HG03039 (cell line): ENCODE results near the gene DDX52.
A peak's percentile ranks its signal among the peaks of the same experiment; 100 is the strongest.
"Not testable (repeated sequence)": the region's sequence is repeated elsewhere in the genome, so short reads cannot be mapped to it uniquely, and the experiment has no call there.

Experiments used
- ATAC-seq: cut with Tn5 transposase; IDR thresholded peaks from one replicate; pipeline ENCODE4 v1.9.1; 2021; ENCODE audit warnings: mild to moderate bottlenecking, moderate library complexity; ENCODE audit not compliant: unreplicated experiment

Gene DDX52, protein sequence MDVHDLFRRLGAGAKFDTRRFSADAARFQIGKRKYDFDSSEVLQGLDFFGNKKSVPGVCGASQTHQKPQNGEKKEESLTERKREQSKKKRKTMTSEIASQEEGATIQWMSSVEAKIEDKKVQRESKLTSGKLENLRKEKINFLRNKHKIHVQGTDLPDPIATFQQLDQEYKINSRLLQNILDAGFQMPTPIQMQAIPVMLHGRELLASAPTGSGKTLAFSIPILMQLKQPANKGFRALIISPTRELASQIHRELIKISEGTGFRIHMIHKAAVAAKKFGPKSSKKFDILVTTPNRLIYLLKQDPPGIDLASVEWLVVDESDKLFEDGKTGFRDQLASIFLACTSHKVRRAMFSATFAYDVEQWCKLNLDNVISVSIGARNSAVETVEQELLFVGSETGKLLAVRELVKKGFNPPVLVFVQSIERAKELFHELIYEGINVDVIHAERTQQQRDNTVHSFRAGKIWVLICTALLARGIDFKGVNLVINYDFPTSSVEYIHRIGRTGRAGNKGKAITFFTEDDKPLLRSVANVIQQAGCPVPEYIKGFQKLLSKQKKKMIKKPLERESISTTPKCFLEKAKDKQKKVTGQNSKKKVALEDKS

DNA sequence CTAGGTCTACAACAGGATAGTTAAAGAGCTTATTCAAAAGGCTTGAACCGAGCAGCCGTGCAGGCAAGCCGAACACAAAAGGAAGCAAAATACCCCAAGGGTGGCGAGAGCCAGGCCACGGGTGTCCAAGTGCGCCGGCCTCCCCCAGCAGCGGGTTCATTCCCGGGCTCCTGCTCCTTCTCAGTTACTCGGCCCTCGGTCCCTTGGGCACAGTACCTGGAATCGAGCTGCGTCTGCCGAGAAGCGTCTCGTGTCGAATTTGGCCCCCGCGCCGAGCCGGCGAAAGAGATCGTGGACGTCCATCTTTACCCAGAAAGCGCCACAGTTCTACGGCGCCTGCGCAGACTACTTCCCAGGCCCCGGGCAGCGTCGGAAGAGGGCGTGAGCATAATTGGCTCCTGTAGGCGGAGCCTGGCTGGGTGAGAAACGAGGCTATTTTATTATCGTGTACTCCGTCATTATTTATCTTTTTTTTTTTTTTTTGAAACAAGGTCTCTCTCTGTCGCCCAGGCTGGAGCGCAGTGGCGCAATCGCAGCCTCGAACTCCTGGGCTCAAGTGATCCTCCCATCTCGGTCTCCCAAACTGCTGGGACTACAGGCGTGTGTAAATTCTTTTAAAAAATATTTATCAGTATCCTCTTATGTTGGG lies at the start of gene DDX52:
Gene DDX52, minus strand, starts transcription at position 329 of the 649 bp plus-strand sequence. Its CDS starts 26 bp downstream, at position 303.
- ATAC-seq = peak; percentile 82

DNA sequence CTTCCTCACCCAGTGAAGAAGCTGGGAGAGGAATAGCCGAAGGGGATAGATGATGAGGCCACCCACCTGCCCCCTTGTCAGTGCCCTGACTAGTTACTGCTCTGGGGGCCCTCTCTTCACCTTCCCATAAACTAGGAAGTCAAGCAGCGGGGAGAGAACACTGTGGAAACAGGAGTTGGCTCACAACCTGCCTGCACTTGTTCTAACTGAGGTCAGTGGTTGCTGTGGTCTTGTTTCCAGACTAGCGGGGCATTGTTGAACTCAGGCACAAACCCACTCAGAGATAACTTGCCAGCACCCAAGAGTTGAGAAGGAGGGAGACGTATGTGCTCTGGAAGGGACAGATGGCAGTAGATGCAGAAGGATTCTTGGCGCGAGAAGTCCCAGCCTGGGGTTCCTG lies 48.6 kb upstream of the DDX52 start:
- ATAC-seq = no peak

DNA sequence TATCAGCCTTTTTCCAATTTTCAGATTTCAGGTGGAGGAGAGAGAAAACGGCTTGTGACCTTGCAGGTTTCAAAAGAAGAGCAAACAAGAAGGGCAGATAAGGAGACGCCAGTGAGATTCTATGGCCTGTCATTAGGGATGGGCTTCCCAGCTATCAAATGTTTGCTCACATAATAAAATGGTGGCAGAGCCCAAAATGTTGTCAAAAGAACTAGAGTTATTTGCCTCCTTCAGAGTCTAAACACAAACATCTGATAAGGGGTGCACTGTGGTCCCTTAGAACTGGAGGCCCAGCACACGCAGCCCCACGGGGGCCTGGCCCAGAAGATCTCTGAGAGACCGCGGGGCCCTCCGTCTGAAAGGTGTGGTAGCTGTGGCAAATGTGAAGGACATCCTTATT lies 46.1 kb upstream of the DDX52 start:
- no peak for ATAC-seq

DNA sequence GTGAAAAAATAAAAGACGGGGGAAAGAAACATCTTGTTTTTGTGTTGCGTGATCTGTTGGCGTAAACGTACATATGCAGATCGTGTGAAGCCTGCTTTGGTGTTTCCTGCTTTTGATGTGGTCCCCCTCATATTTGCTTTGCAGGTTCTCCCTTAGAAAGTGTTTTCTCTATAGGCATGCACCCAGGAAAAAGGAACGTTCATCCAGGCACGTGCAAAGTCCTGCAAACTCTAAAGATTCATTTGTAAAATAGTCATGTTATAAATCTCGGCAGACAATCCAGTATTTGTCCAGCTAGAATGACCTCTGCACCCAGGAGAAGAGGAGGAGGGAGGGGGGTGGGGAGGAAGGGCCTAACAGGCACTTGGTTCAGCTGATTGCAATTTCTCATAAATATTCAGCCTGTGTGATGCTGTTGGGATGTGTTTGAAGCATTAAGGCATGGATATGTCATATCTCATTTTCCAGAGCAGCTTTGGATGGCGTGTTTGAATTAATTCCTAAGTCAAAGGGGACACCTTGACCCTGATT lies 40.3 kb upstream of the DDX52 start:
- ATAC-seq = no peak

DNA sequence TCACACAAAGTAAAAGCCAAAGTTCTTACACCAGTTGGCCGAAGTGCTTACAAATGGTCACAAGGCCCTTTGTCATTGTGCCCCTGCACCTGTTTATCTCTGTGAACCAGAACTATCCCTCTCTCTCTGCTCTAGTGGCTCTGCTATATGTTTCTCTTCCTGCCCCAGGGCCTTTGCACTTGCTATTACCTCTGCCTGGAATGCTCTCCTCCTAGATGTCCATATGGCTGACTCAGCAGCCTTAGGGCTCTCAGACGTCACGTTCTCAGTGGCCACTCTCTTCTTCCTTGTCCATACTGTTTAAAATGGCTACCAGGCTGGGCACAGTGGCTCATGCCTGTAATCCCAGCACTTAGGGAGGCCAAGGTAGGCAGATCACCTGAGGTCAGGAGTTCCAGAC lies 38.8 kb upstream of the DDX52 start:
- ATAC-seq = no peak

DNA sequence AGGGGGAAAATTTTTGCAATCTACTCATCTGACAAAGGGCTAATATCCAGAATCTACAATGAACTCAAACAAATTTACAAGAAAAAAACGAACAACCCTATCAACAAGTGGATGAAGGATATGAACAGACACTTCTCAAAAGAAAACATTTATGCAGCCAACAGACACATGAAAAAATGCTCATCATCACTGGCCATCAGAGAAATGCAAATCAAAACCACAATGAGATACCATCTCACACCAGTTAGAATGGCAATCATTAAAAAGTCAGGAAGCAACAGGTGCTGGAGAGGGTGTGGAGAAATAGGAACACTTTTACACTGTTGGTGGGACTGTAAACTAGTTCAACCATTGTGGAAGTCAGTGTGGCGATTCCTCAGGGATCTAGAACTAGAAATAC lies 36.7 kb upstream of the DDX52 start:
- not testable (repeated sequence) for ATAC-seq

DNA sequence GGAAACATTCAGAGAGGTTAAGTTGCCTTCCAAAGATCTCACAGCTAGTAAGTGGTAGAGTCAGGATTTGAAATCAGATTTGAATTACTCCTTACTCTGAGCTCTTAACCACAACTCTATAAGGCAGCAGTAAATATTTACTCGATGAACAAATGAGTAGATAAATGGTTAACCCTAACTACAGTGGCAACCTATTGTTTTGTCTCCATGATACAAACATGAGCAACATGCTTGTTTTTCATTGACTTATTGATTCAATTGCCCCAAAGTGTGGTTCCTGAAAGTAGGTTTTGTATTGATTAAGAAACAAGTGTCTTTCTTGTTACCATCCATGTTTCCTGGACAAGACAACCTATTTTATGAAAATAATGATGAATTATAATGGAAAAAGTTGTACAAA lies 34.8 kb upstream of the DDX52 start:
- ATAC-seq = no peak

DNA sequence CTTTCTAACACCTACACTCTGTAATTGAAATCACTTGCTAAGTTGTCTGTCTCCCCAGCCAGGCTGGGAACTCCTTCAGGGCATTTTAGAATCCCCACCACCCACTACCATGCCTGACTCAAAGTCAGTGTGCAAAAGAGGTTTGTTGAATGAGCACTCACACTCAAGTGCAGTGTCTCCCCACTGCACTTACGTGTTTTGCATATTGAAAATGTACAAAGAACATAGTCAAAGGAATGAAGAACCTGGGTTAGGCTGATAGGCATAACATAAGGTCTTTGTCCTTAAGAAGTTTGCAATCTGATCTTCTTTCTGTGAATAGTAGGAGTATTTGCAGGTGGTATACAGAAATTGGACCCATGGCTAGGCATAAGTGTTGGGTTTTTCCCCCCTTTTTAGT lies 33.8 kb upstream of the DDX52 start:
- ATAC-seq = no peak

DNA sequence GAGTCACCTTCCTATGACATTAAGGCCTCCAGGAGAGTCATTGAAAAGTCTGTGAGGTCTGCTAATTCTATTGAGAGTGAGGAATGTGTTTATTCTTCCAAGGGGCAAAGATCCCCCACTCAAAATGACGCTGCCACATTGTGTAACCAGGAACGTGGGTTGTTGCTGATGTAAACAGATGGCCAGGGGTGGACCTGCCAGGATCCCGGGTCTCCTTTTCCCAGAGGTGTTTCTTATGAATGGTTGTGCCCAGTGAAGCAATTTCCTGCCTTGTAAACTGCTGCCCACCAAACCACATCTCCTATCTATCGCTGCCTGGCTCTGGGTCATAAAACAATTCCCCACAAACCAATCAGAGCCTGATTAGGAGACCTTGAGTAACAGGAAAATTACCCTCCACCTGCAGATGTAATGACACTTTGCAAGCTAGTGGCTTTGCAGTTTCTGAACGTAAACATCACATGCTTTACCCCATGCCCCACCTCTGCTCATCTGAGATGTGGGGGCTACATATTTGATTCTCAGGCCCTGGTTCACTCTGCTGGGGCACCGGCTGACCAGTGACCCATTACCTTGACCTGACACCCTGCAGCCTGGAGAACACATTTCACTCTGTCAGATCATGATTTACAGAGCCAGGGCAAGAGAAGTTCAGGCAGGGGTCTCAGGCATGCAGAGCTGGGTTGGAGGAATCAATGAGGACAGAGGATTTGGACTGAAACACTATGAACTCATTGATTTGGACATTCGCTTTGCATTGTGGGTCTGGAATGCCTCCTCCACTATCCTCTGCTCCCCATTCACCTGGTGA lies 33.1 kb upstream of the DDX52 start:
- ATAC-seq = no peak

DNA sequence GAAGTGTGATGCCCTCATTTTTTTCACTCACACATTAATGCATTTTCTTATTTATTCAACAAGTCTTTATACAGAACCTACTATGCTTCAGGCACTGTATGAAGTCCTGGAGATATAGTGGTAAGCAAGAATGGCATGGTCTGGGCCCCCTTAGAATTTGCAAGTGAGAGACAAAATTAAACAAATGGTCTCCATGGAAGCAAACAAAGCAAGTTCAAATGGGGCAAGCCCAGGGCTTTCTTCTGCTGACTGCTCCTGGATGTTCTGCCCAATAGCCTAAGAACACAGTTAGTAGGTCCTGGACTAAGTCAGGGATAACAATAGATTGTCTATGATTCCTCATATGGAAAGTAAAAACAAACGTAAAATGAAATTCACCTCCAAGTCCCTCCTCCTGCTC lies 31.3 kb upstream of the DDX52 start:
- ATAC-seq = no peak

DNA sequence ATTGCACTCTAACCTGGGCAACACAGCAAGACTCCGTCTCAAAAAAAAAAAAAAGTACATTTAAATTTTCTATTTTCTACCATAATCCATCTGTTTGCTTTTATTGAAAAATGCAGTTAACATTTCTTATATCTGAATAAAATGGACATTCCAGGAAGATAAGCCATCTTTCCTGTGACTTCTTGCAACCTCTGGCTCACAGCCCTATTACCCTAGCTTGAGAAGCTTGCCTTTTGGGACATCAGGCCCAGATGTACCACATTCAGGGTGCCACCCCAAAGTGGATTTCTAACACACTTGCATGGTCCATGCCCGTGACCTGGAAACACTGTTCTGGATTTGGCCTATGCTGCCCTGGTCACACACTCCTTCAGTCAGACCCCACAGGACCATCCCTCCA lies 30.1 kb upstream of the DDX52 start:
- ATAC-seq = no peak

DNA sequence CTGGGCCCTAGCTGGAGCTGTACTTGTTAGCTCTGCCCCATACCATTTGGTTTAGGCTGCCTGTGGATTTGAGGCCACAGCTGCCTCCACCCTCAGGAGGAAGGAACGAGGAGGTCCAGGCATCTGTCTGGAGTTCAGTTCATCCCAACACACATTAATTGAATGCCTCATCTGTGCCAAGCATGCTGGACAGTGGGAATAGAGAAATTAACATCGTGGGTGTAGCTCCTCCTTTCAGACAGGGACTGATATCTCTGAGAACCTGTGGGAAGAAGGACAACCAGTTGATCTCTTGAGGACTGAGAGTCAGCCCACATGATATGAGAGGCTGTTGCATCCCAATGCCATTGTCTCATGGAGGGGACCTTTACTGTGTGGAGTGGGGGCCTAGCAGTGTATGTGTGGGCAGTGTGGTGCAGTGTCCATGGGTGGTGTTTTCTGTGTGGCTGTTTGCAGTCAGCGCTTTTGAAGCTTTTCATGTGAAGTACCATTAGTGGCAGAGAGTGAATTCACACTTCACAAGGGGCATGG lies 29.4 kb upstream of the DDX52 start:
- no peak for ATAC-seq

DNA sequence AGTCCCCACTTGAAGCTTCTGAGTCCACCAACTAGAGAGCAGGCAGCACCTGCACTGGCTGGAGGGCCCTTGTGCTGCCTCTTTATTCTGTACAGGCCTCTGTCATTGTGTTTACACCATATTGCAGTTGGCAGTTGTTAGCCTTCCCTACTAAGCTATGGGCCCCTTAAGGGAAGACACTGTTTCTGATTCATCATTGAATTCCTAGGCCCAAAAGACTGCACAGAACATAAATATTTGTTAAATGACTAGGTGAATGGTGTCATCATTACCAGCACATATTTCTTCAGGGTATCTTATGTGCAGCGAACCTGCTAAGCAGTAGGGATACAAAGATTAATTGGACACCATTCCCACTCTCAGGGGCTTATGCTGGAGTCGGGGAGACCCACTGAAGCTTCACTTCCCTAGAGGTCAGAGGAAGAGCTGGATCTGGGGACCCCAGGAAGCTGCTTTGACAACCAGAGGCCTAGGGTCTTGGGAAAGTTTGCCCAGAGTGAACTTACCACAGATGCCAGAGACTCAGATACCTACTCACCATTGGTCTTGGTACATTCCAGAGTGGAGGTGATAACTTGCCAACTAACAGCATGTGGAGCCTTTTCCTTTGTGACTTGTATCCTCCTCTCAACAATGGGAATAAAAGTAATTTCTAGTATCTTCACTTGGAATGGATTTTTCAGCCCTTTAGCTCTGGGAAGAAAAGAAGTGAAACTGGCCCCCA lies 28.7 kb upstream of the DDX52 start:
- no peak for ATAC-seq

DNA sequence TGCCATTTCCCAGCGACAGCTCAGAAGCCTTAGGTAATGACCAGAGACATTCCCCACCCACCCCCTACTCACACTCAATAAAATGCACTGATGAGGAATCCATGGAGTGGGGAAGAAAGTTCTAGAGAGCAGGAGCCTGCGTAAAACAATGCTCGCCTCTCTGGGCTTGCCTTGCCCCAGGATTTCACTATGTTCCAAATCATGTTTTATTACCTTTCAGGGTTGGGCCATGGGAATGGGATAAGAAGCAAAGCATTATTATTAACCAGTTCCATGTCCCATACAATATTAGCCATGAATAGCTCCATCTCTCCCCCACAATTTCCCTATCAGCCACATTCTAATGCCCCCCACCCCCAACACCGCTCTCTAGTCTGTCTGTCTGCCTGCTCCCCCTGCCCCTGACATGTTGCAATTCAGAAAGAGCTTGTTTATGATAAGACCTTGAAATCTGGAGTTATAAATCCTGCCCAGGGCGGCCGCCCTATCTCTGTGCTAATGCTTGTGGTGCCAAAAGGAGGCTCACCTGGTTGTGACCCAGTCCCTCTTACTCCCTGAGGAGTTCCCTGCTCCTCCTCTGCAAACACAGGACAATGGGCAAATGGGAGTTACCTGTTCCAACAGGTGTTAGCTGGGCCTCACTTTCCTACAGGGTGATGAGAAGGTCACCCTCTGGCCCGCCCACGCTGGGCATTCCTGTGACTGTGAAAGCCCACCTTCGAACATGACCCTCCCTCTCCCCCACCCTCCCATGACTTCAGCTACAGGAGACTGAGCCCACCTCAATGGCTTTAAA lies 28.0 kb upstream of the DDX52 start:
- no peak for ATAC-seq

DNA sequence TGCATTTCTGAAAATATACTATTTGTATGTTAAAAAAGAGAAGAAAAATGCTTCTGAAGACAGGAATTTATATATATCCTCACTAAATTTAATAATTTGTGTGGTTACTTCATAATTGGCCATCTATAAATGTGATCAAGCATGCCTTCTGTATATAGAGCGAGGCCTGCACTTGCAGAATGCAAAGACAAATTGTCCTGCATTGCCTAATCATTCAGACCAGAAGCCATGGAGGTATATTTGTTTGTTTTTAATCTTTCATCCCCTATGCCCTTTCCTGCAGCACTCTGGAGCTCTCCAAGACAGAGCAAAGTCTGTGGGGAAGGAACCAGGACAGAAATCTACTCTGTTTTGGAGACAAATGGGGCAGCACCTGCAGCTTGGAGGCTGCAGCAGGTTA lies 23.8 kb upstream of the DDX52 start:
- ATAC-seq = no peak

DNA sequence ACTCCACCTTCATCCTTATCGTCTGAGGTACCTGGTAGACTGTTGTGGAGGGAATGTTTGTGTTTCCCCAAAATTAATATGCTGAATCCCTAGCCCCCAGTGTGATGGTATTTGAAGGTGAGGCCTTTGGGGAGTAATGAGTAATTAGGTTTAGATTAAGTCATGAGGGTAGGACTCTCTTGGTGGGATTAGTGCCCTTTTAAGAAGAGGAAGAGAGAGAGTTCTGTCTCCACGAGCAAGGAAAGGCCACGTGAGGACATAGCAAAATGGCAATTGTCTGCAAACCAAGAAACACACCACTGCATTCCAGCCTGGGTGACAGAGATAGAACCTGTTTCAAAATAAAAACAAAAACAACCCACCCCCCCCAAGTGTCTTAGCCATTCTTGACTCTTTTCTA lies 21.0 kb upstream of the DDX52 start:
- no peak for ATAC-seq

DNA sequence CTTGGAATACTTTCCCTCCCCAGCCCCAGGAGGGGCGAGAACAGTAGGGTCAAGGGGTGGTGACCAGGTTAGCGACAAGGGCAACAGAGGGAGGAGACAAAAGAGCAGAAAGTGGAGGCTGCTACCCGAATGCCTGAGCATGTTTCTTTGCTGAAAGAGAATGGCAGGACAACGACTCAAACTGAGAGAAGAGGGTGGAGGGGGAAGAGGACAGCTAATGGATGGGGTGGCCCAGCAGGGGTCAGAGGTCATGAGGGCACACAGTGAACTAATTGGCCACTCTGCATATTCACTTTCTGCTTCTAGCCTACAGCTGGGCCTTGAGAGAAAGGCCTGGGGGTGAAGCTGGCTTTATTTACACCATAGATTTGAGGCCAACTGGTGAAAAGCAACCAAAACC lies 19.1 kb upstream of the DDX52 start:
- no peak for ATAC-seq

DNA sequence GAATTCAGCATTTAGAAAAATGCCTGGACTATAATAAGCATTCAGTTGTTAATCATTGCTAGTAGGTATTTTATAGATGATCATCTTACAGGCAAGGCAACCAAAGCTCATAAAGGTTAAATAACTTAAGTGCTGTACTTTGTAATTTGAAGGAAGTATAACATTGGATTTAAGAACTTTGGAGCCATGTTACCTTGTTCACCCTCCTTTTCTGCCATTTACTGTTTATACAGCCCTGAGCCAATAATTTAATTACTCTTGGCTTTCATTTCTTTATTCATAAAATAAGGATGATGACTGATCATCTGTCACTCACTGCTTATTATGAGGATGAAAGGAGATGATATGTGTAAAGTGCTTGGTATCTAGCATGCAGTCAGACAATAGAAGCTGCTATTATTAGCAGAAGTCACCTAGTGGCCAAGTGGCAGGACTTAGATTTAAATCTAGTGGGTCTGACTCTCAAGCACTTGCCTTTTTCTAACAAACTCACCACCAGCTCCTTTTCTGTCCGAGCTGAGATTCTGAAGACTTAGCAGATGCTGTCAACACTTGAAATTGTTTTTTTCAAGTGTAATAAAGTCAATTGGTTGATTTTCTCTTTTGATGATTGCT lies 18.3 kb upstream of the DDX52 start:
- ATAC-seq = no peak

DNA sequence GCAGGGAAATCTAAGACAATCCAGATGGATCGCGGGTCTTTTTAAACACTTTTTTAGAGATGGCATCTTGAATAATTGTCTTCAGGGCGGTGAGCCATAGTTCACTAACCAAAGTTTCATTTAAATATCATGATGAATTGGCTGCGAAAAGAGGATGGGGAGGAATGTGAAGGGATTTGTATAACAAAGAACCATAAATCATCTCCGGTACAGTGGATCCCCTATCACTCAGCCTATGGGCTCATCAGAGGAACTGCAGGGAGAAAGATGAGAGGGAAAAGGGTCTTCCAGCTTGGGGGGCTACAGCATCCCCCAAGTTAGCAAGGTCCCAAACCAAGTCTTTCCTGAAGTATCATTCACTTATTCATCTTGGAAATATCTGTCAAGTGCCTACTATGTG lies 16.7 kb upstream of the DDX52 start:
- ATAC-seq = no peak
